Measurements from ENCODE around the gene ARMH4.

The ARMH4 gene

GRCh38 chr14:58152014-58152857, at the start of gene ARMH4:
TSS of gene ARMH4 (minus strand) at chr14:58152213. CDS start at chr14:58139358, 12,855 bp downstream.
- DNase-seq (ENCODE audit: low spot score), result peak; percentile 82
- peak within 1 kb of the TSS; percentile 53 to 67 for H3K27ac ChIP-seq
- peak within 1 kb of the TSS; percentile 80 for H3K4me3 ChIP-seq
- TF ChIP-seq CTCF (IDR thresholded peaks at IDR 0.05), result no peak

DNA sequence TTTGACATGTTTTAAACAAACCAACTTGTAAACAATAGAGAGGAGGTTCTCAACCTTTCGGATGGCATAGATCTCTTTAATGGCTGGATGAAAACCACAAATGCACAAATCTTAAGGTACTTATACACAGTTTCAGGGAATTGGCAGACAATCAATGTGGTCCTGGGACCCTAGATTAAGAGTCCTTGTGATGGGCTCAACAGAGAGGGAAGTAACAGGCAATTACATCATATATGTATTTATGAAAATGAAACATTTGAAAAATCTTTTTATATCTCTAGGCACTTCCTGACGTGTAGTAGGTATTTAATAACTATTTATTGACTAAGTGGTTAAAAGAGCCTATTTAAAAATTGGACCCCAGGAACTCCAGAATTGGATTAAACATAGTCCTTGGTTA, 48.8 kb upstream of the ARMH4 start:
- Histone ChIP-seq H3K4me3 (peak overlapping the region; percentile 90), H3K27ac (peak overlapping the region; percentile 95 to 98)
- DNase-seq (ENCODE audit: low spot score), result no peak
- TF ChIP-seq CTCF (IDR thresholded peaks at IDR 0.05), result no peak

- TF ChIP-seq CTCF (IDR thresholded peaks at IDR 0.05), result no peak
- DNase-seq (ENCODE audit: low spot score), result no peak
- H3K27ac ChIP-seq, result peak overlapping the region; percentile 95 to 98
- peak overlapping the region; percentile 90 for H3K4me3 ChIP-seq
These were observed 48.4 kb upstream of the ARMH4 start for GRCh38 chr14:58200480-58200841.

DNA sequence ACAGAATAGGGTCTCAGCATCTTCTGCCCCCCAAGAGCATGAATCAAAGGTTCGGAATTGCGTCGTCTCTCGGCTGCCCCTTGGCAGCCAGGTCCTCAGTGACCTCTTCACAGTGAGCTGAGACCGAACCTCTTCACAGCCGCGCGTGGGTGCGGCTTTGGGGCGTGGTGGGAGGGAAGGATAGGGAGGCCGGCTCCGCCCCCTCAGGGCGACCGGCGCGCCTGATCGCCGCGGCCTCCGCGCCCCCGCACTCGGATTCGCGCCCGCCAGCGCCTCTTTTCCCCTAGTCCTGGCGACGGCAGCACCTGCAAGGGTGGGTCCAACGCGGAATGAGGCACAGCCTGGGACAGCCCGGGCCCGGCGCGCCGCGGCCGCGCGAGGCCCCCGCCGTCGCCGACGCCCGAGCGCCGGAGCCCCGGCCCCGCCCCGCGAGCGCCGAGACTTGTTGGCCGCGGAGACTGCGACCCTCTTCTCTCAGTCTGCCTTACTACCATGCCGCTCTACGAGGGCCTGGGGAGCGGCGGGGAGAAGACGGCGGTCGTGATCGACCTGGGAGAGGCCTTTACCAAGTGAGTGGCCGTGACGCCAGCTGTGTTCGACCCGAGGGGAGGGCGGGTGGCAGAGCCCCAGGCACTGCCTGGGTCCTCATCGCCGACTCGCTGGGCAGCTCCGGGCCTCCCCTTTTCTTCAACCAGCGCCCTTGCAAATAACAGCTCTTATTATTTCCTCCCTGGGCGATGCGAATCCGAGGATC, 47.9 kb upstream of the ARMH4 start, which contains the start of gene ACTR10:
ACTR10 (plus strand) TSS at position 424 of the 754 bp plus-strand sequence; CDS start at position 493, 69 bp downstream.
- peak within 1 kb of the TSS; percentile 90 for H3K4me3 ChIP-seq
- H3K27ac ChIP-seq, result peak within 1 kb of the TSS; percentile 95 to 98
- no peak for TF ChIP-seq CTCF (IDR thresholded peaks at IDR 0.05)
- peak; percentile 88 for DNase-seq (ENCODE audit: low spot score)

DNA sequence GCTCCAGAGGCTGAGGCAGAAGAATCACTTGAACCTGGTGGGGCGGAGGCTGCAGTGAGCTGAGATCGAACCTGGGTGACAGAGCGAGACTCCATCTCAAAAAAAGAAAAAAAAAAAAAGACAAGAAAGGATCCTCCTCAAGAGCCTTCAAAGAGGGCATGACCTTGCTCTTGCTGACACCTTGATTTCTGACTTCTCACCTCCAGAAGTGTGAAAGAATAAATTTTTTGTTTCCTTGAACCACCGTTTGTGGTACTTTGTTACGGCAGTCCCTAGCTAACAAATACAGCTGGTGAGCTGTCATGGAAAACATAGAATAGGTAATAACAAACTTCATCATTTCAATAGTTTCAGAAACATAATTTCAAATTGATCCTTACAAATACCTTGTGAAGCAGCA, 46.1 kb upstream of the ARMH4 start:
- no peak overlapping the region for H3K4me3 ChIP-seq
- H3K27ac ChIP-seq, result no peak overlapping the region
- no peak for DNase-seq (ENCODE audit: low spot score)
- no peak for TF ChIP-seq CTCF (IDR thresholded peaks at IDR 0.05)

GRCh38 chr14:58196198-58196597, 44.2 kb upstream of the ARMH4 start:
- Histone ChIP-seq H3K4me3 (no peak overlapping the region), H3K27ac (no peak overlapping the region)
- no peak for TF ChIP-seq CTCF (IDR thresholded peaks at IDR 0.05)
- DNase-seq (ENCODE audit: low spot score), result no peak

Measured in coronary artery (tissue), 2 donors.